DND-41 (cell line): ENCODE data around the gene DDX1.

Experiments used
- EZH2 ChIP-seq: IDR thresholded peaks from 3 replicates; pipeline ENCODE4 v1.6.1; 2012; ENCODE audit warnings: borderline replicate concordance, low read depth, mild to moderate bottlenecking, moderate library complexity, low read length, inconsistent platforms; ENCODE audit not compliant: severe bottlenecking
- TF ChIP-seq, protein P1 (sequence below): IDR thresholded peaks from 2 replicates; pipeline ENCODE4 v1.5.1; 2012; ENCODE audit warnings: borderline replicate concordance, low read length, moderate library complexity, mild to moderate bottlenecking; ENCODE audit not compliant: poor library complexity, severe bottlenecking; ENCODE audit errors: extremely low read depth

DNA sequence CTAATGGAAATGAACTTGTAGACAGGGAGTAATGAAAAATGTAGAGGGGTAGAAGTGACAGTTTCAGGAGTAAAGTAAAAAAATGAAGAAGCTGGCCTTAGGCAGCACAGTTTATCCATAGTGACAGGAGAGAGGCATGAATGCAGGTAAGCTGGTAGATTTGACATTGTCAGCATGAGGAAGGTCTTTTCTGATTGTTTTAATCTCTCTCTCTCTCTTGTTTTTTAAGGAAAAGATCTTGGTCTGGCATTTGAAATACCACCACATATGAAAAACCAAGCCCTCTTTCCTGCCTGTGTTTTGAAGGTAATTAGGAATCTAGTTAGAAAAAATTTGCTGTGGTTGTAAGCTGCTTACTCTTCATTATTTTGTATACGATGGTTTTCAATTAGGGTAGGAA lies 14.1 kb downstream of the DDX1 start:
- TF ChIP-seq, protein P1, sequence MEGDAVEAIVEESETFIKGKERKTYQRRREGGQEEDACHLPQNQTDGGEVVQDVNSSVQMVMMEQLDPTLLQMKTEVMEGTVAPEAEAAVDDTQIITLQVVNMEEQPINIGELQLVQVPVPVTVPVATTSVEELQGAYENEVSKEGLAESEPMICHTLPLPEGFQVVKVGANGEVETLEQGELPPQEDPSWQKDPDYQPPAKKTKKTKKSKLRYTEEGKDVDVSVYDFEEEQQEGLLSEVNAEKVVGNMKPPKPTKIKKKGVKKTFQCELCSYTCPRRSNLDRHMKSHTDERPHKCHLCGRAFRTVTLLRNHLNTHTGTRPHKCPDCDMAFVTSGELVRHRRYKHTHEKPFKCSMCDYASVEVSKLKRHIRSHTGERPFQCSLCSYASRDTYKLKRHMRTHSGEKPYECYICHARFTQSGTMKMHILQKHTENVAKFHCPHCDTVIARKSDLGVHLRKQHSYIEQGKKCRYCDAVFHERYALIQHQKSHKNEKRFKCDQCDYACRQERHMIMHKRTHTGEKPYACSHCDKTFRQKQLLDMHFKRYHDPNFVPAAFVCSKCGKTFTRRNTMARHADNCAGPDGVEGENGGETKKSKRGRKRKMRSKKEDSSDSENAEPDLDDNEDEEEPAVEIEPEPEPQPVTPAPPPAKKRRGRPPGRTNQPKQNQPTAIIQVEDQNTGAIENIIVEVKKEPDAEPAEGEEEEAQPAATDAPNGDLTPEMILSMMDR = no peak
- no peak for TF ChIP-seq EZH2
